Neural cell (in vitro differentiated cells): Measurements from ENCODE around the gene FGA.

Source experiments
- EP300 ChIP-seq: fragments of 450-650 bp; conservative IDR thresholded peaks from 2 replicates; pipeline ENCODE4 v1.6.1; 2014; ENCODE audit warnings: antibody characterized with exemption, mild to moderate bottlenecking, moderate library complexity; ENCODE audit not compliant: poor library complexity, severe bottlenecking
- EZH2 ChIP-seq: fragments of 200-600, 300-800 bp; shearing (Covaris generic), sonication (generic); IDR thresholded peaks from 2 replicates; pipeline ENCODE4 v1.6.1; 2014; ENCODE audit warnings: antibody characterized with exemption, low read length, borderline replicate concordance, mild to moderate bottlenecking; ENCODE audit not compliant: insufficient read depth, poor library complexity, severe bottlenecking
- MXI1 ChIP-seq: fragments of 450-650 bp; conservative IDR thresholded peaks from 2 replicates; pipeline ENCODE4 v1.6.1; 2014; ENCODE audit warnings: antibody characterized with exemption, mild to moderate bottlenecking; ENCODE audit not compliant: poor library complexity, severe bottlenecking
- POLR2AphosphoS5 ChIP-seq: IDR thresholded peaks from 2 replicates; pipeline ENCODE4 v1.6.1; 2012
- RAD21 ChIP-seq: fragments of 450-650 bp; conservative IDR thresholded peaks from 2 replicates; pipeline ENCODE4 v1.6.1; 2014; ENCODE audit warnings: antibody characterized with exemption, mild to moderate bottlenecking, moderate library complexity
- REST ChIP-seq: IDR thresholded peaks from 2 replicates; pipeline ENCODE4 v1.6.1; 2012; ENCODE audit warnings: borderline replicate concordance
- SMC3 ChIP-seq: fragments of 450-650 bp; conservative IDR thresholded peaks from 2 replicates; pipeline ENCODE4 v1.6.1; 2014; ENCODE audit warnings: antibody characterized with exemption, mild to moderate bottlenecking, moderate library complexity; ENCODE audit not compliant: poor library complexity
- TAF1 ChIP-seq: IDR thresholded peaks from 2 replicates; pipeline ENCODE4 v1.6.1; 2012; ENCODE audit warnings: low read depth
- TF ChIP-seq, protein P1 (sequence below): fragments of 450-650 bp; IDR thresholded peaks from 2 replicates; pipeline ENCODE4 v1.5.1; 2014; ENCODE audit warnings: antibody characterized with exemption, mild to moderate bottlenecking, moderate library complexity; ENCODE audit not compliant: poor library complexity, severe bottlenecking

- TF ChIP-seq POLR2AphosphoS5 (no peak), RAD21 (peak; percentile 52), EP300 (no peak), EZH2 (no peak), REST (no peak), TAF1 (no peak), SMC3 (peak; percentile 63), MXI1 (no peak)
- TF ChIP-seq, protein P1, sequence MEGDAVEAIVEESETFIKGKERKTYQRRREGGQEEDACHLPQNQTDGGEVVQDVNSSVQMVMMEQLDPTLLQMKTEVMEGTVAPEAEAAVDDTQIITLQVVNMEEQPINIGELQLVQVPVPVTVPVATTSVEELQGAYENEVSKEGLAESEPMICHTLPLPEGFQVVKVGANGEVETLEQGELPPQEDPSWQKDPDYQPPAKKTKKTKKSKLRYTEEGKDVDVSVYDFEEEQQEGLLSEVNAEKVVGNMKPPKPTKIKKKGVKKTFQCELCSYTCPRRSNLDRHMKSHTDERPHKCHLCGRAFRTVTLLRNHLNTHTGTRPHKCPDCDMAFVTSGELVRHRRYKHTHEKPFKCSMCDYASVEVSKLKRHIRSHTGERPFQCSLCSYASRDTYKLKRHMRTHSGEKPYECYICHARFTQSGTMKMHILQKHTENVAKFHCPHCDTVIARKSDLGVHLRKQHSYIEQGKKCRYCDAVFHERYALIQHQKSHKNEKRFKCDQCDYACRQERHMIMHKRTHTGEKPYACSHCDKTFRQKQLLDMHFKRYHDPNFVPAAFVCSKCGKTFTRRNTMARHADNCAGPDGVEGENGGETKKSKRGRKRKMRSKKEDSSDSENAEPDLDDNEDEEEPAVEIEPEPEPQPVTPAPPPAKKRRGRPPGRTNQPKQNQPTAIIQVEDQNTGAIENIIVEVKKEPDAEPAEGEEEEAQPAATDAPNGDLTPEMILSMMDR, result peak; percentile 66
These were observed 36.4 kb upstream of the FGA start for GRCh38 chr4:154626793-154627484.
